NCI-H748 treated with DMSO at 0.1 percent for 48 hours (cell line): ENCODE results near the gene ALDOC.
"Not testable (repeated sequence)": the region's sequence is repeated elsewhere in the genome, so short reads cannot be mapped to it uniquely, and the experiment has no call there.

ENCODE experiments used
- DNase-seq: peaks from one replicate; lab custom pipeline; 2025; lab: John Stamatoyannopoulos, UW

Gene ALDOC

DNA sequence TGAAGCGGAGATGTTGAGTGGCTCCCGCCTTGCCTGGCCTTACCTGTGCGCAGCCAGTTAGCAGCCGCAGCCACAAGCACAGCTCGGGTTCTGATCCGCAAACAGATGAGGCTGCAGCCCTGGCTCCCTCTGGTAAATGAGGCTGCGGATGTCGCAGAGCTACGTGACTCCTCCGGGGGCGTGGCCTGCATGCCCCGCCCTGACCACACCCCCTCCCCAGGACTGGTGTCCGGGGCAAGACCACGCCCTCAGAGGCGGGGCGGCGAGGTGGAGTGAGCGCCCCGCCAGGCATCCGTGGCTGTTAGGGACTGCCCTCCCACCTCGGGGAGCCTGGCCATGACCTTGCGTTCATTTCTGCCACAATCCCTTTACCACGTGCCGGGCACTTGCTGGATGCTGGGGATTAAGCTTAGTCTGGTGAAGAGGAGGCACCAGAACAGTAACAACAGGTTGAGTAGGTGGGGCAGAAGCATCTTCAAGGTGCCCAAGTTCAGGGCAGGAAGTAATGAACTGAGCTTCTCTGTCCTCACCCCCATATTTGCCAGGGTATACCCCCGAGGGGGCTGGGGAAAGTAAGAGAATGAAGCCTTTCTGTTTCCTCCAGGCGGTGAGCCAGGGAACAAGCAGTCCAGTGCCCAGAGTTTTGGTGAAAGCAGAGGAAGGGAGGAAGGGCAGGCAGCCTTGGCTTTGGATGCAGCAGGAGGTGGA lies at the start of gene ALDOC:
TSS of gene ALDOC (minus strand) at position 138 of the 708 bp plus-strand sequence. CDS start 1,363 bp downstream, outside the sequence.
- peak; percentile 95 for DNase-seq

DNA sequence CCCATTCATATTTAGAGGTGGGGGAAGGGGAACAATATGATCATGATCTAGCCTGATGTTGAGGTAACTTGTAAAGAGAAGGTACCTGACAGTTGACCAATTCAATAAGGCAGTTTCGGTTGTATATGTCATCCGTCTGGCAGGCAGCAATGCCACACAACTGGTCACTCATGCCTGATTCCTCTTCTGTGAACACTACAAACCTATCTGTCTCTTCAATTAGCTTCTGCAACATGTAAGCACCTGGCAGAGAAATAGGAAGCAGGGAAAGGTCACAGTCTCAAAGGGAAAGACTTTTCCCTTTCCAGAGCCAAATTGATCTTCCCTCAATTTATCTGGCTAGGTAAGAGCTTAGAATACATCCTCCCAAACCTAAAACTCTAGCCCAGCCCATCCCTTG lies 47.5 kb upstream of the ALDOC start:
- DNase-seq: no peak

DNA sequence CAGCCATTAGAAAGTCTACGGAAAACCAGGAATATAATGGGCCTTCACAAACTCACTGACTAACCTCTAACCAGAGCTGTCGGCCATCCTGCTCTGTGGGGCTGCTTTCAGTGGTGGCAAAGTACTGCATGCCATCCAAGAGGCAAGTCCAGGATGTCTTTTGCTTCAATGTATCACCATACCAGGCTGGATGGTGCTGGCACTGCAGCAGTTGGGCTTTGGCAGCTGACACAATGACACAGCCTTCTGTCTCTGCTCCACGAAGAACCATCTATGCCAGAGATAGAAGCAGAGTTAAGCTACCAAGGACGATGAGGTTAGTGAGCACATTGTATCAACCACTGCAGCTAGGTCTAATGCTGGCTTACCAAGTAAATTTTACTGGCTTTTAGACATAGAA lies 47.0 kb upstream of the ALDOC start:
- no peak for DNase-seq

DNA sequence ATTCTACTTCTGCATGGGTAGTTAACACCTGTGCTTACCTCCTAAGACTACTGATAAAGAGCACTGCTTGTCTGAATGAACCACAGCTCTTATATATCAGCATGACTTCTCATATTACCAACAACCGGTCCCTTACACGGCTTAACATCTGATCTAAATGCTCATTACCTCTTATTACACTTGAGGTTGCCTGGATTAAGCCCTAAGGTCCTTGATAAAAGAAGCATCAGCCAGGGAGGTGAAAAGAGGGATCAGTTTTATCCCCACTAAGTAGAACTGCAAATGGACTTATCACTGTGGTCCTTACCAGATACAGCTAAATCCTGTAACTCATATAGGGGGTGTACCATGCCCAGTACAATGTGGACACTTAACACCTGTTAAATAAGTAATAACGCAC lies 45.5 kb upstream of the ALDOC start:
- DNase-seq: no peak

DNA sequence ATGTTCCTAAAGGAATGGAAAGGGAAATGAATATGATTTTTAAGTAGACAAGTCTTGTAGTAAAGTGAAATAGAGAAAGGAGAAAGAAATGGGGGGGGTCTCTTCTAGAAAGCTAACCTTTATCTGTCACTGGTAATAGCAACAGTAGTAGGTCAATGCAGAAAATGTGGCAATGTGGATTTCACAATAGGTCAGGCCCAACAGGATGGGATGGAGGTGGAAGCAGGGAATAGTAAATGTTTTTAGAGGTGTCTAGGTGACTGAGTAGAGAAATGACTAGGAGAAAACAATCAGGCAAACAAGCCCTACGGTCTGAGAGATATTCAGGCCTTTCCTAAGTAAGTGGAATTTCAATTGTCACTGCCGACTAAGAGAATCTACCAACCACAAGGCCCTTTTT lies 43.3 kb upstream of the ALDOC start:
- DNase-seq: no peak

DNA sequence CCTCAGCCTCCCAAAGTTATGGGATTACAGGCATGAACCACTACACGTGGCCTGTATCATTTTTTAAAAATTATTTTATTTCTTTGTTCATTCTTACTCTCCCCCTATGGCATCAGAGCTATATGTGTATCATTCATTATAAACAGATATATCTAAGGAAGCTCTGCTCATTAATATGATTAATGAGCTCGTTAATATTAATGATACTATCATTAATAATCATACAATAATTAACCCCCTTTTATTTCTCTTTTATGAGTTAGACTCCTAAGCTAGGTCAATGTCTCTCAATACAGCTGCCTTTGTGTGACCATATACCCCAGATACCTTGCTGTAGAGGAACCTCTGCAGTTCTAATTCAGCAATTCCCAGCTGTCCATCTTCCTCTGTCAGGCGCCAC lies 41.8 kb upstream of the ALDOC start:
- DNase-seq: no peak

- DNase-seq: no peak
Observed at GRCh38 chr17:28616281-28616680, 39.6 kb upstream of the ALDOC start.

- DNase-seq: no peak
Observed at GRCh38 chr17:28615260-28615940, 38.7 kb upstream of the ALDOC start.

DNA sequence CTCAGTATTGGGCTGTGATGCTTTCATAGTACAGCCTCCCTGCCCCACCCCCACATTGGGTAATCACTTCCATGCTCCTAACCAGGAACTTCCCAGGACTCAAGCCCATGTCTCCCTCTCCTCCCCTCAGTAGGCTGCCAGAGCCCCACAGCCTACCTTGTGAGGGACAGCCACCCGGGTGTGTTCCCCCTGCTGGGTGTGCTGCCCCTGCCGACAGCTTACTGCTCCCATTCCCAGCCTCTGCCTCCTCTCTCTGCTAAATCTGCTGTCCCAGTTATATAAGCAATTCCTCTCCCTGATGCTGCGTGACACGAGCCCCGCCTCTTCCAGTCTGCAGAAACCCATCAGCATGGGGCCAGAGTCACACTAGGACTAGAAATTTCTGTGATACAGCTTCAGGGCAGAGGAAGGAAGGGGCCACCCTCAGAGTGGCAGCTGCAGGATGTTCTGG lies 37.3 kb upstream of the ALDOC start, which contains the start of gene RSKR:
TSS of gene RSKR (minus strand) at position 255 of the 451 bp plus-strand sequence. CDS start at position 231, 24 bp downstream.
- no peak for DNase-seq

DNA sequence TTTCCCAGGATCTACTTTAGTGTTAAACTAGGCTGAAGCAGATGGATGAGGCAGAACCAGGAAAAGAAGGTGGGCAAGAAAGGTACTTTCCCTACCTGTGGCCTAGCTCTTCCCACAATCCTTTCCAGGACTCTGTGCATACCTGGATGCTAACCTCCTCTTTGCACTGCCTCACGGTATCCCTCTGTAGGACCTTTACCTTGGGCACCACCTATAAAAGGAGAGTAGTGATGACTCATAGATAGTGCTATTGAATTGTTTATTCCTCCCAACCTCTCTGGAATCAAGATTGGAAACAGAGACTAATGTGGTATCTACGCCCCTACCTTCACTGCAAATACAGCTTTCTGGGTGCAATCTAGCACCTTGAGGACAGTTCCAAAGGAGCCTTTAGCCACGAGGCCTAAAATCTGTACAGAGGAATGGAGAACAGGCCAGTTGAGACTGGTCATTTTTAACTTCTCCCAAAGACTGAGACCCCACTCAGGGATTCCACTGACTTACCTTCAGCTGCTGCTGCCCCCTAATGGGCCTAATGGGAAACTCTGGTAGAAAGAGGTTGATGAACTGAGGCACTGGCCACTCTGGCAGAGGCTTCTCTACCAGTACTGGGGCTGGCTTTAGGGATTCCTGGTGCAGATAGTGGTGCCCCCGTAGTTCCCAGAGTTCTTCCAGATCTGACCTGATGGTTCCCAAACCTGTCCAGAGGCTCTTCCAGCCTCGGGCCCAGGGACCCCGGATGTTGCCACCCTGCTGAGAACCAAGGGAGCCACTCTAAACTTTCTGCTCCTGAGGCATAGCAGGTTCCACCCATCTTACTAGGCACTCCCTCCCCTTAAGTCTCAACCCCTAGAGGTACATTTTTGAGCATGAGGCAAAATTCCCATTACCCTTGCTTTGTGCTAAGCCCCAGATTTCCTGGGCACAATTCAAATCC lies 36.5 kb upstream of the ALDOC start:
- no peak for DNase-seq

GRCh38 chr17:28612531-28612930 lies 35.8 kb upstream of the ALDOC start:
- DNase-seq: no peak

- no peak for DNase-seq
Observed at GRCh38 chr17:28610376-28610775, 33.7 kb upstream of the ALDOC start.

DNA sequence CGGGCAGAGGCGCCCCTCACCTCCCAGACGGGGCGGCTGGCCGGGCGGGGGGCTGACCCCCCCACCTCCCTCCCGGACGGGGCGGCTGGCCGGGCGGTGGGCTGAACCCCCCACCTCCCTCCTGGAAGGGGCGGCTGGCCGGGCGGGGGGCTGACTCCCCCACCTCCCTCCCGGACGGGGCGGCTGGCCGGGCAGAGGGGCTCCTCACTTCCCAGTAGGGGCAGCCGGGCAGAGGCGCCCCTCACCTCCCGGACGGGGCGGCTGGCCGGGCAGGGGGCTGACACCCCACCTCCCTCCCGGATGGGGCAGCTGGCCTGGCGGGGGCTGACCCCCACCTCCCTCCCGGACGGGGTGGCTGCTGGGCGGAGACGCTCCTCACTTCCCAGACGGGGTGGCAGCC lies 27.3 kb upstream of the ALDOC start:
- not testable (repeated sequence) for DNase-seq

- DNase-seq: peak; percentile 72
Observed at GRCh38 chr17:28599311-28600184, 22.9 kb upstream of the ALDOC start.

- peak; percentile 97 for DNase-seq
Observed at GRCh38 chr17:28598799-28599310, 22.2 kb upstream of the ALDOC start, which contains the start of gene SPAG5. TSS of gene SPAG5 (minus strand) at chr17:28599025. CDS start at chr17:28598946, 79 bp downstream.

- DNase-seq: peak; percentile 51
Observed at GRCh38 chr17:28598389-28598788, 21.7 kb upstream of the ALDOC start.

DNA sequence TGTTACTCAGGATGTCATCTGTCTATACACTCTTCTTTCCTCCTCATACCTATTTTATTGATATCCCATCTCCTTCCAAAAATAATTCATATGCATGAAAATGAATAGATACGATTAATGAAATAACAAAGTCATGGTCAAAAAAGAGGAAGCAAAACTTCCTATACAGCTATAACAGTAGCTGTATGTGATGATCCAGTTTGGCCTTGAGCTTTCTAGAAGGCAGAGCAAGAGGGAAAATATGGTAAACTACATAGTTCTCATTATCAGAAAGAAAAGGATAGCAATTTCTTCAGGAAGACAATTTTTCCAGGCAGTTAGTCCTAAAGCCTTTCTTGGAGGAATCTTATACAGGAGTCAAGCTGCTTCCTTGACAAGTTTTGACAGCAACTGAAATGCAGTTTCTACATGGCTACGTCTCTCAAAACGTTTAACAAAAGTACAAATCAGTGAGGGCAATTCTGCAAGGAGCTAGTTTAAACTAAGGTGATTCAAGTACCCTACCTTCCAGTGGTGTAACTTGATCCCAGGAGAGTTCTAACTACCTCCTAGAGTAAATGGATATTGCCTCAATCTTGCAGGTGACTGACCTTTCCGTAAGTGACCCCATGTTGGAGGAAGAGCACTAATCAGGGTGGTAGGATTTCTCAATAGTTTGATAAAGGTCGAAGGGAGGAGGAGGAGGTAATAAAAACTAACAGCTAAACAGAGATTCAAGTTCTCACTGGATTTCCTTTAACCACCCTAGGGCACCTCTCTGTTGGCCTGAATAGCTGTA lies 21.1 kb upstream of the ALDOC start:
- no peak for DNase-seq

DNA sequence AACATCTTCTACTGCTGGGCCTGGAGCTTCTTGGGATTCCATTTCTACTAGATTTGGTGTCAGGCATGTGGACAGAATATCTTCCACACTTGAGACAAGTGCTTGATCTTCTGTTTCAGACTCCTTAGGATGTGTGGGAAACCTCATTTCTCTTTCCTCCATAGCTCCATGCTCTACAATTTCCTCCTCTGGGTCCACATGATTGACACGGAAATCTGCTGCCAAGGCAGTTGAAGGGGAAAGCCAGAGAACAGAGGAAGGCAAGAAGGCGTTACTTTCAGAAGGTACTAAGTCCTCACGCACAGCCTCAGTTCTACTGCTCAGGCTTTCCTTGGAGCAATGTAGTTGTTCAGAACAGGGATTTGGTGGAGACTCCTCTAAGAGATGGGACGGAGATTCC lies 15.6 kb upstream of the ALDOC start:
- no peak for DNase-seq

- no peak for DNase-seq
Observed at GRCh38 chr17:28585851-28586250, 9.2 kb upstream of the ALDOC start.

DNA sequence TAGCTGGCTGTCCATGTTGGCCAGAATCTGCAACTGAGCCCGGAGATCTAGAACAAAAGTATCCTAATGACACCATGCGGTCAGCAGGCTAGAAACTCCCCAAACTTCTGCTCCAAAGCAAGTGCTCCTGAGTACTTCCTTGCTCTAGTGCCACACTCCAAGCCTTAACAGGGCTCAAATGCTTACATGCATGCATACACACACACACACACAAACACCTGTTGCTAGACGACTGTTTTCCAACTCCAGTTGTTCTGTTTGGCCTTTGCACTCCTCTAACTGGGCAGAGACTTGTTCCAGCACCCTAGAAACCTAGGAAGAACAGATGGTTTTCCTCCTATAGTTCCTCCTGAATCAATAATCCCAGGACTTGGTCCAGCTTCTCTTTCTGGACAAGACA lies 7.7 kb upstream of the ALDOC start:
- DNase-seq: no peak
